B cell (primary cell): Measurements from ENCODE around the gene TBC1D17.

Experiments
- CTCF ChIP-seq: fragments of 200-600 bp; IDR thresholded peaks from one replicate; pipeline ENCODE4 v1.8.0; 2022; ENCODE audit warnings: antibody characterized with exemption, mild to moderate bottlenecking
- EZH2 ChIP-seq: IDR thresholded peaks from 2 replicates; pipeline ENCODE4 v1.6.1; 2012; ENCODE audit warnings: borderline replicate concordance, low read depth, mild to moderate bottlenecking, moderate library complexity, low read length; ENCODE audit not compliant: insufficient read depth, poor library complexity, severe bottlenecking

- TF ChIP-seq EZH2 (no peak), CTCF (no peak)
These were observed 53.0 kb downstream of the TBC1D17 start for GRCh38 chr19:49930483-49931011.
